Measurements from ENCODE around the gene RBSN. TPM values are rescaled to one million over a fixed set of nuclear protein-coding genes. Genes with fewer than 3 reads are reported as not detected.

The RBSN gene
- total RNA-seq, 4 donors from 2014 or later, result 40.9 to 46.0 (median 44.0) TPM

DNA sequence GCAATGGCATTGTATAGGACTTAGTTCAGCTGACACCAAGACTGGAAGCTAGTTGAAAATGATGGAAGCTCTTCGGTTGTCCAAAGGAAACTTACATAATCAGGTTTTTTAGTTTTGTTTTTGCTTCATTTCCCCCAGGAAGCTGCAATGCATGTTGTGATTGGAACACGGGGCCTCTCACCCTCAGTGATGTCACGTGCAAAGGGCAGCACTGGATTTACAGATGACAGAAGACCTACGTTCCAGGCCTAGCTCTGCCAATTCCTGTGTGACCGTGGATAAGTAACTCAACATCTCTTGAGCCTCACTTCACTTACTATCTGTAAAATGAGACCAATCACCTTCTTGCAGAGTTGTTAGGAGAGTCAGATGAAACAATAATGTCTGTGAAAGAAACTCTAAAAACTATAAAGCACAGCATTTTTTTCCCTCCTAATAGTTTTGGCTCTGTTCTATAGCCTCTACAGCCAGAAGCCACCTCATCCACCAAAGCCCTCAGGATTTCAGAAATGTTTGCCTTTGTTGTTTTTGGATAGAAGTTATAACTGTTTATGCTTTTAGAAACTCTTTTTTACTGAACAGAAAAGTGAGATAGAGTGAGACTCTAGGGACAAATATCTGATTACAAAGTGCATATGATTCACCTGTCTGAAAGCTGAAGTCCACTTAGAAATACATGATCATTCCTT lies 4.6 kb downstream of the RBSN start:
- no peaks in the 10 kb centered on the region for H3K9me3 ChIP-seq
- H3K4me1 ChIP-seq, result peaks cover 0 to 21% (median 6%) of the 10 kb centered on the region in 3 donors
- no peak overlapping the region for H3K27ac ChIP-seq
- WGBS, 2 donors (ENCODE audit: low coverage in 1 of 2), result 69 to 76% methylated on average over 5 of the region's 5 CpGs
- TF ChIP-seq EP300 (IDR thresholded peaks at IDR 0.05), result no peak
- no peak for TF ChIP-seq POLR2AphosphoS5 (IDR thresholded peaks at IDR 0.05)
- TF ChIP-seq POLR2A (IDR thresholded peaks at IDR 0.05), result no peak
- TF ChIP-seq, protein P1, sequence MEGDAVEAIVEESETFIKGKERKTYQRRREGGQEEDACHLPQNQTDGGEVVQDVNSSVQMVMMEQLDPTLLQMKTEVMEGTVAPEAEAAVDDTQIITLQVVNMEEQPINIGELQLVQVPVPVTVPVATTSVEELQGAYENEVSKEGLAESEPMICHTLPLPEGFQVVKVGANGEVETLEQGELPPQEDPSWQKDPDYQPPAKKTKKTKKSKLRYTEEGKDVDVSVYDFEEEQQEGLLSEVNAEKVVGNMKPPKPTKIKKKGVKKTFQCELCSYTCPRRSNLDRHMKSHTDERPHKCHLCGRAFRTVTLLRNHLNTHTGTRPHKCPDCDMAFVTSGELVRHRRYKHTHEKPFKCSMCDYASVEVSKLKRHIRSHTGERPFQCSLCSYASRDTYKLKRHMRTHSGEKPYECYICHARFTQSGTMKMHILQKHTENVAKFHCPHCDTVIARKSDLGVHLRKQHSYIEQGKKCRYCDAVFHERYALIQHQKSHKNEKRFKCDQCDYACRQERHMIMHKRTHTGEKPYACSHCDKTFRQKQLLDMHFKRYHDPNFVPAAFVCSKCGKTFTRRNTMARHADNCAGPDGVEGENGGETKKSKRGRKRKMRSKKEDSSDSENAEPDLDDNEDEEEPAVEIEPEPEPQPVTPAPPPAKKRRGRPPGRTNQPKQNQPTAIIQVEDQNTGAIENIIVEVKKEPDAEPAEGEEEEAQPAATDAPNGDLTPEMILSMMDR (IDR thresholded peaks at IDR 0.05), result no peak
- H3K27me3 ChIP-seq, result no peaks in the 10 kb centered on the region
- no peak overlapping the region for H3K4me3 ChIP-seq
- peaks cover 0 to 66% of the 10 kb centered on the region in 2 donors for H3K36me3 ChIP-seq
- no peak for ATAC-seq

DNA sequence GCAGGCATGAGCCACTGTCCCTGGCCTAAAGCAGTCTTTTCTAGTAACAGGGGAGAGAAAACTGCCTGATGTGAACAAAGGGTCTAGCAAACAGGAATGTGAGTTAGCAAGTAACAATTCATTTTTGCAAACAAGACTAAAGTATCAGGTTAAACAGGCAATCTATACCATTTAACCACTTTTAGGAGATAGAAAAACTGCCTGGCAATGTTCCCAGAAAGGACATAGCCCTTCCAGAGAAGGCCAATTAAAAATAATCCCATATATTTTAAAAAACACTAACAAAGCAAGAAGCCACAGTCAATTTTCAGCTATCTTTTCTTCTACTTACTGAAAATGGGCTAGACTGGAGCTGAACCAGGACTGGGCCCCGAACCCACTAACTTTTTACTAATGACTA lies 6.3 kb downstream of the RBSN start:
- WGBS, 2 donors (ENCODE audit: low coverage in 1 of 2), result 86 to 92% methylated on average over 1 of the region's 1 CpG
- ATAC-seq, result no peak

GRCh38 chr3:15091575-15091974 lies 7.4 kb downstream of the RBSN start:
- no peaks in the 10 kb centered on the region for H3K27me3 ChIP-seq
- no peak for ATAC-seq
- 83 to 85% methylated on average over 5 of the region's 5 CpGs for WGBS, 2 donors (ENCODE audit: low coverage in 1 of 2)
- H3K4me3 ChIP-seq, result no peak overlapping the region
- no peak overlapping the region for H3K27ac ChIP-seq
- peaks cover 0 to 4% (median 0%) of the 10 kb centered on the region in 3 donors for H3K4me1 ChIP-seq
- H3K36me3 ChIP-seq, result peaks cover 0 to 91% of the 10 kb centered on the region in 2 donors
- no peaks in the 10 kb centered on the region for H3K9me3 ChIP-seq
- TF ChIP-seq POLR2AphosphoS5 (IDR thresholded peaks at IDR 0.05) (no peak), POLR2A (IDR thresholded peaks at IDR 0.05) (no peak), EP300 (IDR thresholded peaks at IDR 0.05) (no peak)
- TF ChIP-seq, protein P1 (IDR thresholded peaks at IDR 0.05), result no peak

More for the DNA sequence above, 6.3 kb downstream of the RBSN start:
- H3K36me3 ChIP-seq, result peaks cover 0 to 83% of the 10 kb centered on the region in 2 donors
- no peak overlapping the region for H3K4me3 ChIP-seq
- no peaks in the 10 kb centered on the region for H3K27me3 ChIP-seq
- TF ChIP-seq, protein P1 (IDR thresholded peaks at IDR 0.05), result no peak
- TF ChIP-seq EP300 (IDR thresholded peaks at IDR 0.05) (no peak), POLR2A (IDR thresholded peaks at IDR 0.05) (no peak), POLR2AphosphoS5 (IDR thresholded peaks at IDR 0.05) (no peak)
- H3K27ac ChIP-seq, result no peak overlapping the region
- H3K4me1 ChIP-seq, result peaks cover 0 to 15% (median 2%) of the 10 kb centered on the region in 3 donors
- H3K9me3 ChIP-seq, result no peaks in the 10 kb centered on the region

- Histone ChIP-seq H3K27ac (no peak overlapping the region), H3K4me1 (no peaks in the 10 kb centered on the region), H3K4me3 (no peak overlapping the region), H3K9me3 (no peaks in the 10 kb centered on the region), H3K36me3 (peaks cover 0 to 92% of the 10 kb centered on the region in 2 donors), H3K27me3 (no peaks in the 10 kb centered on the region)
- WGBS, 2 donors (ENCODE audit: low coverage in 1 of 2), result 67 to 86% methylated on average over 1 of the region's 1 CpG
- no peak for TF ChIP-seq POLR2AphosphoS5 (IDR thresholded peaks at IDR 0.05)
- TF ChIP-seq, protein P1 (IDR thresholded peaks at IDR 0.05), result no peak
- TF ChIP-seq POLR2A (IDR thresholded peaks at IDR 0.05), result no peak
- no peak for TF ChIP-seq EP300 (IDR thresholded peaks at IDR 0.05)
- no peak for ATAC-seq
Observed at GRCh38 chr3:15089201-15089600, 9.7 kb downstream of the RBSN start.

DNA sequence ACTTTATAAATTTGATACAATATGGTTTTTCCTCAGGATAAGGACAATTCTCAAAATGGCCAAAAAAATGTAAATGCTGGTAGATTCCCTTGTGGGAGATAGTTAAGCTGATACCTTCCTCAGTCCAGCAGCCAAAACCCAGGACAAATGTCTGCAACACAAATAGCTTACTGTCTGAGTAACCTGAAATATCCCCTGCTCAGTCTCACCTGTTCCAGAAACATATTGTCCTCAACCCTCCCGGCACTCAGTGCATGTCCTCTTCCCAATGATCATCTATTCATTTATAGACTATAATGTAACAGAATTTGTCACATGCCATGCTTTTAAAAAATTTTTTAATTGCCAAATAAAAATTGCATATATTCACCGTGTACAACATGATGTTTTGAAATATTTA lies 12.2 kb downstream of the RBSN start:
- ATAC-seq, result no peak
- TF ChIP-seq POLR2A (IDR thresholded peaks at IDR 0.05) (no peak), POLR2AphosphoS5 (IDR thresholded peaks at IDR 0.05) (no peak), EP300 (IDR thresholded peaks at IDR 0.05) (no peak)
- TF ChIP-seq, protein P1 (IDR thresholded peaks at IDR 0.05), result no peak
- WGBS, 2 donors (ENCODE audit: low coverage in 1 of 2), result 95 to 96% methylated on average over 2 of the region's 2 CpGs
- Histone ChIP-seq H3K27me3 (no peaks in the 10 kb centered on the region), H3K4me3 (no peak overlapping the region), H3K4me1 (no peaks in the 10 kb centered on the region), H3K36me3 (peaks cover 0 to 94% of the 10 kb centered on the region in 2 donors), H3K9me3 (no peaks in the 10 kb centered on the region), H3K27ac (no peak overlapping the region)

All from gastroesophageal sphincter (tissue), 4 donors.